Neutrophil (primary cell): ENCODE data around the gene IRS1.

Experiments
- H3K27ac ChIP-seq: fragments of 200-600 bp; sonication (generic); 2 replicates; pipeline ENCODE4 v1.5.1; 2016; ENCODE audit warnings: mild to moderate bottlenecking, moderate library complexity
- H3K27me3 ChIP-seq: fragments of 200-600 bp; sonication (generic); 2 replicates; pipeline ENCODE4 v1.6.0; 2016; ENCODE audit warnings: mild to moderate bottlenecking
- H3K36me3 ChIP-seq: fragments of 200-600 bp; sonication (generic); 2 replicates; pipeline ENCODE4 v1.5.1; 2017
- H3K4me1 ChIP-seq, 2 experiments: fragments of 200-600 bp in 1 of 2; sonication (generic) in 1 of 2; 1 replicate in 1 of 2; 2 replicates in 1 of 2; pipeline versions ENCODE4 v1.5.1 to v1.6.1; 2013 to 2016; ENCODE audit warnings: low read depth in 1 of 2, low read length in 1 of 2, mild to moderate bottlenecking in 1 of 2, moderate library complexity in 1 of 2; ENCODE audit not compliant: control insufficient read depth in 1 of 2, insufficient read depth in 1 of 2
- H3K4me3 ChIP-seq, 2 experiments: fragments of 200-600 bp in 1 of 2; sonication (generic) in 1 of 2; 1 replicate in 1 of 2; 2 replicates in 1 of 2; pipeline ENCODE4 v1.5.1; 2013 to 2016; ENCODE audit warnings: low read depth in 1 of 2, low read length in 1 of 2, mild to moderate bottlenecking in 1 of 2, moderate library complexity in 1 of 2
- H3K9me3 ChIP-seq: fragments of 200-600 bp; sonication (generic); 2 replicates; pipeline ENCODE4 v1.5.1; 2016
- CTCF ChIP-seq: fragments of 200-600 bp; sonication (generic); IDR thresholded peaks from 2 replicates; pipeline ENCODE4 v1.5.1; 2016; ENCODE audit warnings: antibody characterized with exemption

IRS1 gene

GRCh38 chr2:226758921-226759640, 40.5 kb downstream of the IRS1 start:
- H3K9me3 ChIP-seq: no peaks in the 10 kb centered on the region
- peaks cover 7% of the 10 kb centered on the region for H3K27me3 ChIP-seq
- no peak for TF ChIP-seq CTCF
- H3K4me1 ChIP-seq: no peaks in the 10 kb centered on the region
- no peaks in the 10 kb centered on the region for H3K36me3 ChIP-seq
- H3K4me3 ChIP-seq: no peak overlapping the region
- no peak overlapping the region for H3K27ac ChIP-seq

- H3K36me3 ChIP-seq: no peaks in the 10 kb centered on the region
- no peak for TF ChIP-seq CTCF
- no peak overlapping the region for H3K4me3 ChIP-seq
- no peaks in the 10 kb centered on the region for H3K9me3 ChIP-seq
- no peaks in the 10 kb centered on the region for H3K4me1 ChIP-seq
- no peak overlapping the region for H3K27ac ChIP-seq
- peaks cover 8% of the 10 kb centered on the region for H3K27me3 ChIP-seq
Observed at GRCh38 chr2:226756131-226756530, 43.5 kb downstream of the IRS1 start.

GRCh38 chr2:226755631-226756030, 44.0 kb downstream of the IRS1 start:
- no peaks in the 10 kb centered on the region for H3K9me3 ChIP-seq
- no peaks in the 10 kb centered on the region for H3K4me1 ChIP-seq
- no peak overlapping the region for H3K4me3 ChIP-seq
- no peak for TF ChIP-seq CTCF
- no peaks in the 10 kb centered on the region for H3K36me3 ChIP-seq
- H3K27me3 ChIP-seq: peaks cover 8% of the 10 kb centered on the region
- no peak overlapping the region for H3K27ac ChIP-seq

- no peaks in the 10 kb centered on the region for H3K4me1 ChIP-seq
- no peaks in the 10 kb centered on the region for H3K9me3 ChIP-seq
- H3K27me3 ChIP-seq: peaks cover 8% of the 10 kb centered on the region
- no peak for TF ChIP-seq CTCF
- H3K36me3 ChIP-seq: no peaks in the 10 kb centered on the region
- no peak overlapping the region for H3K27ac ChIP-seq
- H3K4me3 ChIP-seq: no peak overlapping the region
Observed at GRCh38 chr2:226754821-226755604, 44.6 kb downstream of the IRS1 start.

GRCh38 chr2:226752887-226753286, 46.7 kb downstream of the IRS1 start:
- Histone ChIP-seq H3K9me3 (no peaks in the 10 kb centered on the region), H3K36me3 (no peaks in the 10 kb centered on the region), H3K27me3 (peaks cover 4% of the 10 kb centered on the region), H3K4me3 (no peak overlapping the region), H3K27ac (no peak overlapping the region), H3K4me1 (no peaks in the 10 kb centered on the region)
- TF ChIP-seq CTCF: no peak
